Loucy (cell line): ENCODE data around the gene TSSK2.

ENCODE experiments used
- H2AFZ ChIP-seq: fragments of 200-600 bp; sonication (generic); 2 replicates; pipeline ENCODE4 v1.6.0; 2016; ENCODE audit warnings: antibody characterized with exemption, mild to moderate bottlenecking, low read length, moderate library complexity
- H3F3A ChIP-seq: fragments of 200-600 bp; 2 replicates; pipeline ENCODE4 v1.6.0; 2016; ENCODE audit warnings: antibody characterized with exemption, low read depth, mild to moderate bottlenecking
- H3K27me3 ChIP-seq: fragments of 200-600 bp; sonication (generic); 2 replicates; pipeline ENCODE4 v1.6.1; 2014; ENCODE audit warnings: low read length, mild to moderate bottlenecking; ENCODE audit not compliant: insufficient read depth, poor library complexity, severe bottlenecking
- H3K36me3 ChIP-seq: fragments of 200-600 bp; sonication (generic); 2 replicates; pipeline ENCODE4 v1.6.1; 2016; ENCODE audit warnings: low read length; ENCODE audit not compliant: insufficient read depth
- H3K4me1 ChIP-seq: fragments of 200-600 bp; sonication (generic); 2 replicates; pipeline ENCODE4 v1.5.1; 2014; ENCODE audit warnings: low read length, mild to moderate bottlenecking; ENCODE audit not compliant: insufficient read depth, poor library complexity, severe bottlenecking
- H3K4me2 ChIP-seq: fragments of 200-600 bp; sonication (generic); 2 replicates; pipeline ENCODE4 v1.6.0; 2014; ENCODE audit warnings: antibody characterized with exemption, low read length, low read depth, mild to moderate bottlenecking; ENCODE audit not compliant: poor library complexity, severe bottlenecking
- H3K4me3 ChIP-seq: fragments of 200-600 bp; sonication (generic); 2 replicates; pipeline ENCODE4 v1.5.1; 2014; ENCODE audit warnings: low read length, mild to moderate bottlenecking, mixed read lengths; ENCODE audit not compliant: poor library complexity, severe bottlenecking
- H3K79me2 ChIP-seq: fragments of 200-600 bp; sonication (generic); 2 replicates; pipeline ENCODE4 v1.6.1; 2014; ENCODE audit warnings: low read length; ENCODE audit not compliant: insufficient read depth
- H3K9ac ChIP-seq: fragments of 200-600 bp; sonication (generic); 2 replicates; pipeline ENCODE4 v1.6.0; 2014; ENCODE audit warnings: mild to moderate bottlenecking, low read depth, low read length, moderate library complexity; ENCODE audit not compliant: poor library complexity, severe bottlenecking
- H3K9me2 ChIP-seq: fragments of 200-600 bp; sonication (generic); replicated peaks from 2 replicates; pipeline ENCODE4 v1.6.1; 2016; ENCODE audit warnings: low read depth, low read length, mixed read lengths
- H3K9me3 ChIP-seq: fragments of 200-600 bp; sonication (generic); 2 replicates; pipeline ENCODE4 v1.6.1; 2014; ENCODE audit warnings: mild to moderate bottlenecking, antibody characterized with exemption, low read length, low read depth; ENCODE audit not compliant: insufficient read depth
- H4K20me1 ChIP-seq: fragments of 200-600 bp; sonication (generic); 2 replicates; pipeline ENCODE4 v1.6.0; 2014; ENCODE audit warnings: antibody characterized with exemption, low read length, mild to moderate bottlenecking; ENCODE audit not compliant: insufficient read depth, poor library complexity, severe bottlenecking
- EZH2phosphoT487 ChIP-seq: fragments of 200-600 bp; IDR thresholded peaks from 2 replicates; pipeline ENCODE4 v1.6.1; 2018; ENCODE audit warnings: antibody characterized with exemption, mild to moderate bottlenecking, moderate library complexity, borderline replicate concordance
- TF ChIP-seq, protein P1 (sequence below): fragments of 200-600 bp; sonication (generic); conservative IDR thresholded peaks from 2 replicates; pipeline ENCODE4 v1.5.1; 2014; ENCODE audit warnings: mild to moderate bottlenecking, antibody characterized with exemption, low read length

Gene TSSK2

GRCh38 chr22:19143212-19143611 lies 12.1 kb downstream of the TSSK2 start:
- no peaks in the 10 kb centered on the region for H3K9me3 ChIP-seq
- H4K20me1 ChIP-seq: peaks cover 9% of the 10 kb centered on the region
- H3K4me1 ChIP-seq: peaks cover 7% of the 10 kb centered on the region
- H3K9ac ChIP-seq: peak overlapping the region; percentile 91
- H3K36me3 ChIP-seq: peaks cover 18% of the 10 kb centered on the region; the same call in 1 of the 2 replicates
- peak overlapping the region; percentile 89 for H3K4me3 ChIP-seq
- peaks cover 15% of the 10 kb centered on the region for H3K79me2 ChIP-seq
- H3F3A ChIP-seq: no peaks in the 10 kb centered on the region
- H3K4me2 ChIP-seq: peak overlapping the region; percentile 99
- TF ChIP-seq EZH2phosphoT487: no peak
- TF ChIP-seq, protein P1, sequence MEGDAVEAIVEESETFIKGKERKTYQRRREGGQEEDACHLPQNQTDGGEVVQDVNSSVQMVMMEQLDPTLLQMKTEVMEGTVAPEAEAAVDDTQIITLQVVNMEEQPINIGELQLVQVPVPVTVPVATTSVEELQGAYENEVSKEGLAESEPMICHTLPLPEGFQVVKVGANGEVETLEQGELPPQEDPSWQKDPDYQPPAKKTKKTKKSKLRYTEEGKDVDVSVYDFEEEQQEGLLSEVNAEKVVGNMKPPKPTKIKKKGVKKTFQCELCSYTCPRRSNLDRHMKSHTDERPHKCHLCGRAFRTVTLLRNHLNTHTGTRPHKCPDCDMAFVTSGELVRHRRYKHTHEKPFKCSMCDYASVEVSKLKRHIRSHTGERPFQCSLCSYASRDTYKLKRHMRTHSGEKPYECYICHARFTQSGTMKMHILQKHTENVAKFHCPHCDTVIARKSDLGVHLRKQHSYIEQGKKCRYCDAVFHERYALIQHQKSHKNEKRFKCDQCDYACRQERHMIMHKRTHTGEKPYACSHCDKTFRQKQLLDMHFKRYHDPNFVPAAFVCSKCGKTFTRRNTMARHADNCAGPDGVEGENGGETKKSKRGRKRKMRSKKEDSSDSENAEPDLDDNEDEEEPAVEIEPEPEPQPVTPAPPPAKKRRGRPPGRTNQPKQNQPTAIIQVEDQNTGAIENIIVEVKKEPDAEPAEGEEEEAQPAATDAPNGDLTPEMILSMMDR: no peak
- no peaks in the 10 kb centered on the region for H3K27me3 ChIP-seq
- no peak overlapping the region for H2AFZ ChIP-seq
- H3K9me2 ChIP-seq: no peaks in the 10 kb centered on the region

GRCh38 chr22:19143967-19144400 lies 12.9 kb downstream of the TSSK2 start:
- Histone ChIP-seq H3F3A (no peaks in the 10 kb centered on the region), H4K20me1 (peaks cover 9% of the 10 kb centered on the region), H3K36me3 (peaks cover 16% of the 10 kb centered on the region; the same call in 1 of the 2 replicates), H3K9me2 (no peaks in the 10 kb centered on the region), H3K9ac (peak overlapping the region; percentile 91), H3K4me2 (peak overlapping the region; percentile 99), H3K4me1 (peaks cover 7% of the 10 kb centered on the region), H3K79me2 (peaks cover 15% of the 10 kb centered on the region), H2AFZ (peak overlapping the region; percentile 75), H3K4me3 (peak overlapping the region; percentile 89), H3K27me3 (no peaks in the 10 kb centered on the region), H3K9me3 (no peaks in the 10 kb centered on the region)
- TF ChIP-seq EZH2phosphoT487: no peak
- TF ChIP-seq, protein P1: no peak

GRCh38 chr22:19146215-19146968 lies 15.3 kb downstream of the TSSK2 start:
- Histone ChIP-seq H3K4me3 (no peak overlapping the region), H3K4me1 (peaks cover 7% of the 10 kb centered on the region), H3K9me2 (no peaks in the 10 kb centered on the region), H3K36me3 (peaks cover 1% of the 10 kb centered on the region; the same call in 1 of the 2 replicates), H3K79me2 (peaks cover 15% of the 10 kb centered on the region), H3K9me3 (no peaks in the 10 kb centered on the region), H3K9ac (no peak overlapping the region), H4K20me1 (peaks cover 9% of the 10 kb centered on the region), H3K27me3 (no peaks in the 10 kb centered on the region), H3K4me2 (no peak overlapping the region), H3F3A (no peaks in the 10 kb centered on the region), H2AFZ (peak overlapping the region; percentile 5; the same call in 1 of the 2 replicates)
- no peak for TF ChIP-seq EZH2phosphoT487
- TF ChIP-seq, protein P1: no peak
